ENCODE results near the gene EBF3. TPM values are rescaled to one million over a fixed set of nuclear protein-coding genes. Genes with fewer than 3 reads are reported as not detected.

EBF3 gene
- total RNA-seq, 3 donors from 2014 or later, result 0.23 to 2.8 (median 0.89) TPM

DNA sequence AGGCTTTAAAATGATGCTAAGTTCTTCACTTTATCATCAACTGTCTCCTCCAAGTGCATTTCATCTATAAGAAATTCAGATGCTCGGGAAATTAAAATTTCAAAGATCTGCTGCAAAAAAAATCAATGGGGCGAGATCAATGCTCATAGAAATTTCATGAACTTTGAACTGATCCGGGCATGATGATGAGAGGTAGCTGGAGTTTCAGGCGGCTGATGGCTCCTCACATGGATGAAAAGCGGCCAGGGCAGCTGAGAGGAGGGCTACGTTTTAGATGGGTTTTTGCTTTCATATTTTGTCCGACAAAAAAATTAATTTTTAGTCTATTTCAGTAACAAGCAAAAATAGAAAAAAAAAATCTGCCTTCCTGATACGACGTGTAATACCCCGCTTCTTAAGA lies 109.9 kb downstream of the EBF3 start:
- H3K4me1 ChIP-seq (ENCODE audit: low read depth), result peaks cover 12% of the 10 kb centered on the region
- intact Hi-C loops (cut with DNase I, micrococcal nuclease), result no loop called here
- TF ChIP-seq, protein P1, sequence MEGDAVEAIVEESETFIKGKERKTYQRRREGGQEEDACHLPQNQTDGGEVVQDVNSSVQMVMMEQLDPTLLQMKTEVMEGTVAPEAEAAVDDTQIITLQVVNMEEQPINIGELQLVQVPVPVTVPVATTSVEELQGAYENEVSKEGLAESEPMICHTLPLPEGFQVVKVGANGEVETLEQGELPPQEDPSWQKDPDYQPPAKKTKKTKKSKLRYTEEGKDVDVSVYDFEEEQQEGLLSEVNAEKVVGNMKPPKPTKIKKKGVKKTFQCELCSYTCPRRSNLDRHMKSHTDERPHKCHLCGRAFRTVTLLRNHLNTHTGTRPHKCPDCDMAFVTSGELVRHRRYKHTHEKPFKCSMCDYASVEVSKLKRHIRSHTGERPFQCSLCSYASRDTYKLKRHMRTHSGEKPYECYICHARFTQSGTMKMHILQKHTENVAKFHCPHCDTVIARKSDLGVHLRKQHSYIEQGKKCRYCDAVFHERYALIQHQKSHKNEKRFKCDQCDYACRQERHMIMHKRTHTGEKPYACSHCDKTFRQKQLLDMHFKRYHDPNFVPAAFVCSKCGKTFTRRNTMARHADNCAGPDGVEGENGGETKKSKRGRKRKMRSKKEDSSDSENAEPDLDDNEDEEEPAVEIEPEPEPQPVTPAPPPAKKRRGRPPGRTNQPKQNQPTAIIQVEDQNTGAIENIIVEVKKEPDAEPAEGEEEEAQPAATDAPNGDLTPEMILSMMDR (IDR thresholded peaks at IDR 0.05), result no peak
- no peaks in the 10 kb centered on the region for H3K36me3 ChIP-seq (ENCODE audit: low read depth)
- H3K9me3 ChIP-seq, result no peaks in the 10 kb centered on the region
- H3K4me3 ChIP-seq, result no peak overlapping the region
- DNase-seq (no peak), ATAC-seq (no peak)

DNA sequence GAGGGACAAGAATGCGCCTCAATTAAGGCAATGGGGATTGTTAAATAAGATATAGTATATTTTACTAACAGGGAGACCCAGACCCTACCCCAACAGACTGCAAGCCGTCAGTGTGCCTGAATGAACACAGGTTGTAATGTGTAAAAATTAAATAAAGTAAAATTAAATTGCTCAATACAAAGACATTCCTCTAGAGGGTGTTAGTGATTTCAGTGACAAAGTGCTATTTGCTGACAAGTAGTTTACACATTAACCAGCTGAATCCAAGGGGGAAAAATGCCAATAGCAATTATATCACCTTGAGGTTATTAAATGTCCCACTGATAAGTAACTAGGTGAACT lies 110.5 kb downstream of the EBF3 start:
- ATAC-seq (peak; percentile 83), DNase-seq (peak in 1 of 3 donors; percentile 49)
- Histone ChIP-seq H3K4me3 (no peak overlapping the region), H3K4me1 (ENCODE audit: low read depth) (peaks cover 12% of the 10 kb centered on the region), H3K9me3 (no peaks in the 10 kb centered on the region), H3K36me3 (ENCODE audit: low read depth) (no peaks in the 10 kb centered on the region)
- intact Hi-C loops (cut with DNase I, micrococcal nuclease), result no loop called here
- TF ChIP-seq, protein P1 (IDR thresholded peaks at IDR 0.05), result no peak

DNA sequence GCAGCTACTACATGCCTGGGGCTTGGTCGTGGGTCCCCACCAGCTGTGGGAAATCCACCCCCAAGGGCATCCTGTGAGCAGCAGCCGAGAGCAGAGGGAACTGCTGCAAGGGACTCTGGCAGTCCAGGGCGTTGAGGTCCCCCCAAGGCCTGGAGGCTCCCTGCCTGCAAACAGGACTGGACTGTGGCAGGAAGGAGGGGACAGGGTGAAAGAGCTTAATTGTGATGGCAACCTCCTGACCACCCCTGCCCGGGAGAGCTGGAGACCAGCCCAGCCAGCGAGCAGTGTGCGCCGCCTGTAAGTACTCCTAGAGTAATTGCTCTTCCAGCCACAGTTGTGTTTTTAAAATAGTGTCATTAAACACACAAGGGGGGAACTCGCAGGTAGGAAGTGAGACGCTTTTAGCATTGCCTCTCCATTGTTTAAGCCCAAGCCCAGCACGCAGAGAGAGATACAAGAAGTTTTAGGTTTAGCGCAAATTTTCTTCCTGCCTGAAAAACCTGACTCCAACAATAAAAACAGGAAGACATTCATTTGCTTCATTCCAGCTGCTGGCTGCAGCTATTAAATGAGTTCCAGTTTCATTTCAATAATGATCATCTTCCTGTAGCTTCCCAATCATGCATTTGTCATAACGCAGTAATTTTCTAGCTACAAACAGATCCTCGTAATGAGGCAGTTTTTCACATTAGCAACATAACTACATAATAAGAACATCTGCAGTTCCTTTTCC lies 111.1 kb downstream of the EBF3 start:
- H3K9me3 ChIP-seq, result no peaks in the 10 kb centered on the region
- TF ChIP-seq, protein P1 (IDR thresholded peaks at IDR 0.05), result no peak
- H3K4me1 ChIP-seq (ENCODE audit: low read depth), result peaks cover 12% of the 10 kb centered on the region
- ATAC-seq (no peak), DNase-seq (no peak)
- intact Hi-C loops (cut with DNase I, micrococcal nuclease), result no loop called here
- no peaks in the 10 kb centered on the region for H3K36me3 ChIP-seq (ENCODE audit: low read depth)
- no peak overlapping the region for H3K4me3 ChIP-seq

DNA sequence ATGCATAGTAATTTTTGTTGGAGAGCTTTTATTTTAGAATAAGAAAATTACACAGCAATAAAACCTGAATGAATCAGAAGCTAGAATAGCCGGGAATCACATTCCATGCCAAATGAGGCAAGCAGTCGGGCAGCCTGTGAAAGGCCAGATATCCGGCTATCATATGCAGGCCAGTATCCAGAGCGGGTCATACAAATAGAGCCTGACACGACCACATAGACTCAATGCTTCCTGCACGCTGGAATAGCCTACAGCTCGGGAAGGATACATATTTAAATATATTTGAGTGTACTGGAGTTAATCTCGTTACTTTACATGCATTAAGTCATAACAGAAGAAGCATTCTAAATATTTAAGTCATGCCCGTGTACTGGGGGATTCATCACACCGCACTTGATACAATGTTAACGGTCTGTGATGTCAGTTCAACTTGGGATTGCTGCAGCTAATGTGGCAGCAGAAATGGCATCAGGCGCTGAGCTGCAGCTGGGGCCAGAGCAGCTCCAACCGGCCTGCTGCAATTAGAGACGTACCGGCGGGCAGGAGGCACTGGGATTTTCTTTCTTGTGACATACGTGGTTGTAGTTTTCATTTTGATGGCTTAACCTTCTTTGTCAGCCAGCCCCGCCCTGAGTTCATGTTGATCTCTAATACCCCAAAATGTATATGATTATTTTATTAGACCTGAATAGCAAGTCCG lies 112.0 kb downstream of the EBF3 start:
- Histone ChIP-seq H3K9me3 (no peaks in the 10 kb centered on the region), H3K4me1 (ENCODE audit: low read depth) (peaks cover 12% of the 10 kb centered on the region), H3K4me3 (no peak overlapping the region), H3K36me3 (ENCODE audit: low read depth) (no peaks in the 10 kb centered on the region)
- intact Hi-C loops (cut with DNase I, micrococcal nuclease), result no loop called here
- no peak for ATAC-seq
- TF ChIP-seq, protein P1 (IDR thresholded peaks at IDR 0.05), result no peak
- no peak for DNase-seq

DNA sequence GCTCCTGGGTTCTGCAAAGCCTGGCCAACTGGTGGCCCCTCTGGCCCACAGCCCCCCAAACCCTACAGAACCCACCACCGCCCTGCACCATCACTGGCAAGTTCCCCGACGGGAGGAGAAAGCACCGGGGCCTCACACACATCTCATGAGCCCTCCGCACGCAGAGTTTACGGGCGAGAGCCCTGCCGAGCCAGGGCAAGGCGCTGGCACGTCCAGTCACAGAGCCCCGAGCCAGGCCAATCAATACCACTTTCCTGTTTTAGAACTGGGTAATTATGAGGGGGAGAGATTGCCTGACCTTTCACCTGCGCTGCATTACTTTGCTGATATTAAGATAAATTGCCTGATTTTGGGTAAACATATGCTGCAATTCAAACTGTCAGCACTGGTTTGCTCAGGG lies 113.3 kb downstream of the EBF3 start:
- Histone ChIP-seq H3K4me1 (ENCODE audit: low read depth) (peaks cover 12% of the 10 kb centered on the region), H3K36me3 (ENCODE audit: low read depth) (no peaks in the 10 kb centered on the region), H3K9me3 (no peaks in the 10 kb centered on the region), H3K4me3 (no peak overlapping the region)
- DNase-seq (no peak), ATAC-seq (no peak)
- intact Hi-C loops (cut with DNase I, micrococcal nuclease), result no loop called here
- TF ChIP-seq, protein P1 (IDR thresholded peaks at IDR 0.05), result no peak

Data from mucosa of descending colon (tissue), 3 donors.